ENCODE data around the gene DOCK6.

DNA sequence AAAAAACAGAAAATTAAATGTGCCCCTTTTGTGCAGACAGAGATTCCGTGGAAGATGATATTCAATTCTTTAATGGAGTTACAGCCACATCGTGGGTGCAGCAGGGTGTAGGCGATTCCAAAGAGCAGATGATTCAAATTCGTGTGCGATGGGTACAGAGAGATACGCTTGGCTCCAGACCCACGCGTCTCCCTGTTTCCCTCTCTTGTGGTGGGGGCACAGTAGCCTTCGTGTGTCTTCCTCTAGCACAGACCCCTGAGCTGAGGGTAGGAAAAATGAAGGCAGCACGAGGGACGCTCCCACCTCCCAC is 38.4 kb upstream of the DOCK6 start:
- TF ChIP-seq, protein P1, sequence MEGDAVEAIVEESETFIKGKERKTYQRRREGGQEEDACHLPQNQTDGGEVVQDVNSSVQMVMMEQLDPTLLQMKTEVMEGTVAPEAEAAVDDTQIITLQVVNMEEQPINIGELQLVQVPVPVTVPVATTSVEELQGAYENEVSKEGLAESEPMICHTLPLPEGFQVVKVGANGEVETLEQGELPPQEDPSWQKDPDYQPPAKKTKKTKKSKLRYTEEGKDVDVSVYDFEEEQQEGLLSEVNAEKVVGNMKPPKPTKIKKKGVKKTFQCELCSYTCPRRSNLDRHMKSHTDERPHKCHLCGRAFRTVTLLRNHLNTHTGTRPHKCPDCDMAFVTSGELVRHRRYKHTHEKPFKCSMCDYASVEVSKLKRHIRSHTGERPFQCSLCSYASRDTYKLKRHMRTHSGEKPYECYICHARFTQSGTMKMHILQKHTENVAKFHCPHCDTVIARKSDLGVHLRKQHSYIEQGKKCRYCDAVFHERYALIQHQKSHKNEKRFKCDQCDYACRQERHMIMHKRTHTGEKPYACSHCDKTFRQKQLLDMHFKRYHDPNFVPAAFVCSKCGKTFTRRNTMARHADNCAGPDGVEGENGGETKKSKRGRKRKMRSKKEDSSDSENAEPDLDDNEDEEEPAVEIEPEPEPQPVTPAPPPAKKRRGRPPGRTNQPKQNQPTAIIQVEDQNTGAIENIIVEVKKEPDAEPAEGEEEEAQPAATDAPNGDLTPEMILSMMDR (IDR thresholded peaks at IDR 0.05): no peak
- TF ChIP-seq ELF4 (CRISPR knock-in tag; IDR thresholded peaks at IDR 0.05; ENCODE audit: low read depth) (no peak), SMAD3 (CRISPR knock-in tag; IDR thresholded peaks at IDR 0.05; ENCODE audit: borderline replicate concordance) (no peak), RELA (CRISPR knock-in tag; IDR thresholded peaks at IDR 0.05; ENCODE audit: borderline replicate concordance) (no peak), NFE2L1 (CRISPR knock-in tag; IDR thresholded peaks at IDR 0.05) (no peak), TEAD4 (CRISPR knock-in tag; IDR thresholded peaks at IDR 0.05) (no peak), KAT7 (CRISPR knock-in tag; IDR thresholded peaks at IDR 0.05; ENCODE audit: borderline replicate concordance) (no peak)
- TF ChIP-seq, protein P2, sequence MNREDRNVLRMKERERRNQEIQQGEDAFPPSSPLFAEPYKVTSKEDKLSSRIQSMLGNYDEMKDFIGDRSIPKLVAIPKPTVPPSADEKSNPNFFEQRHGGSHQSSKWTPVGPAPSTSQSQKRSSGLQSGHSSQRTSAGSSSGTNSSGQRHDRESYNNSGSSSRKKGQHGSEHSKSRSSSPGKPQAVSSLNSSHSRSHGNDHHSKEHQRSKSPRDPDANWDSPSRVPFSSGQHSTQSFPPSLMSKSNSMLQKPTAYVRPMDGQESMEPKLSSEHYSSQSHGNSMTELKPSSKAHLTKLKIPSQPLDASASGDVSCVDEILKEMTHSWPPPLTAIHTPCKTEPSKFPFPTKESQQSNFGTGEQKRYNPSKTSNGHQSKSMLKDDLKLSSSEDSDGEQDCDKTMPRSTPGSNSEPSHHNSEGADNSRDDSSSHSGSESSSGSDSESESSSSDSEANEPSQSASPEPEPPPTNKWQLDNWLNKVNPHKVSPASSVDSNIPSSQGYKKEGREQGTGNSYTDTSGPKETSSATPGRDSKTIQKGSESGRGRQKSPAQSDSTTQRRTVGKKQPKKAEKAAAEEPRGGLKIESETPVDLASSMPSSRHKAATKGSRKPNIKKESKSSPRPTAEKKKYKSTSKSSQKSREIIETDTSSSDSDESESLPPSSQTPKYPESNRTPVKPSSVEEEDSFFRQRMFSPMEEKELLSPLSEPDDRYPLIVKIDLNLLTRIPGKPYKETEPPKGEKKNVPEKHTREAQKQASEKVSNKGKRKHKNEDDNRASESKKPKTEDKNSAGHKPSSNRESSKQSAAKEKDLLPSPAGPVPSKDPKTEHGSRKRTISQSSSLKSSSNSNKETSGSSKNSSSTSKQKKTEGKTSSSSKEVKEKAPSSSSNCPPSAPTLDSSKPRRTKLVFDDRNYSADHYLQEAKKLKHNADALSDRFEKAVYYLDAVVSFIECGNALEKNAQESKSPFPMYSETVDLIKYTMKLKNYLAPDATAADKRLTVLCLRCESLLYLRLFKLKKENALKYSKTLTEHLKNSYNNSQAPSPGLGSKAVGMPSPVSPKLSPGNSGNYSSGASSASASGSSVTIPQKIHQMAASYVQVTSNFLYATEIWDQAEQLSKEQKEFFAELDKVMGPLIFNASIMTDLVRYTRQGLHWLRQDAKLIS (CRISPR knock-in tag; IDR thresholded peaks at IDR 0.05; ENCODE audit: borderline replicate concordance): no peak
- TF ChIP-seq, protein P3, sequence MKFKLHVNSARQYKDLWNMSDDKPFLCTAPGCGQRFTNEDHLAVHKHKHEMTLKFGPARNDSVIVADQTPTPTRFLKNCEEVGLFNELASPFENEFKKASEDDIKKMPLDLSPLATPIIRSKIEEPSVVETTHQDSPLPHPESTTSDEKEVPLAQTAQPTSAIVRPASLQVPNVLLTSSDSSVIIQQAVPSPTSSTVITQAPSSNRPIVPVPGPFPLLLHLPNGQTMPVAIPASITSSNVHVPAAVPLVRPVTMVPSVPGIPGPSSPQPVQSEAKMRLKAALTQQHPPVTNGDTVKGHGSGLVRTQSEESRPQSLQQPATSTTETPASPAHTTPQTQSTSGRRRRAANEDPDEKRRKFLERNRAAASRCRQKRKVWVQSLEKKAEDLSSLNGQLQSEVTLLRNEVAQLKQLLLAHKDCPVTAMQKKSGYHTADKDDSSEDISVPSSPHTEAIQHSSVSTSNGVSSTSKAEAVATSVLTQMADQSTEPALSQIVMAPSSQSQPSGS (CRISPR knock-in tag; IDR thresholded peaks at IDR 0.05; ENCODE audit: borderline replicate concordance, low read depth): no peak
- TF ChIP-seq, protein P4, sequence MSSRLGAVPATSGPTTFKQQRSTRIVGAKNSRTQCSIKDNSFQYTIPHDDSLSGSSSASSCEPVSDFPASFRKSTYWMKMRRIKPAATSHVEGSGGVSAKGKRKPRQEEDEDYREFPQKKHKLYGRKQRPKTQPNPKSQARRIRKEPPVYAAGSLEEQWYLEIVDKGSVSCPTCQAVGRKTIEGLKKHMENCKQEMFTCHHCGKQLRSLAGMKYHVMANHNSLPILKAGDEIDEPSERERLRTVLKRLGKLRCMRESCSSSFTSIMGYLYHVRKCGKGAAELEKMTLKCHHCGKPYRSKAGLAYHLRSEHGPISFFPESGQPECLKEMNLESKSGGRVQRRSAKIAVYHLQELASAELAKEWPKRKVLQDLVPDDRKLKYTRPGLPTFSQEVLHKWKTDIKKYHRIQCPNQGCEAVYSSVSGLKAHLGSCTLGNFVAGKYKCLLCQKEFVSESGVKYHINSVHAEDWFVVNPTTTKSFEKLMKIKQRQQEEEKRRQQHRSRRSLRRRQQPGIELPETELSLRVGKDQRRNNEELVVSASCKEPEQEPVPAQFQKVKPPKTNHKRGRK (CRISPR knock-in tag; IDR thresholded peaks at IDR 0.05; ENCODE audit: borderline replicate concordance): no peak
- TF ChIP-seq, protein P5, sequence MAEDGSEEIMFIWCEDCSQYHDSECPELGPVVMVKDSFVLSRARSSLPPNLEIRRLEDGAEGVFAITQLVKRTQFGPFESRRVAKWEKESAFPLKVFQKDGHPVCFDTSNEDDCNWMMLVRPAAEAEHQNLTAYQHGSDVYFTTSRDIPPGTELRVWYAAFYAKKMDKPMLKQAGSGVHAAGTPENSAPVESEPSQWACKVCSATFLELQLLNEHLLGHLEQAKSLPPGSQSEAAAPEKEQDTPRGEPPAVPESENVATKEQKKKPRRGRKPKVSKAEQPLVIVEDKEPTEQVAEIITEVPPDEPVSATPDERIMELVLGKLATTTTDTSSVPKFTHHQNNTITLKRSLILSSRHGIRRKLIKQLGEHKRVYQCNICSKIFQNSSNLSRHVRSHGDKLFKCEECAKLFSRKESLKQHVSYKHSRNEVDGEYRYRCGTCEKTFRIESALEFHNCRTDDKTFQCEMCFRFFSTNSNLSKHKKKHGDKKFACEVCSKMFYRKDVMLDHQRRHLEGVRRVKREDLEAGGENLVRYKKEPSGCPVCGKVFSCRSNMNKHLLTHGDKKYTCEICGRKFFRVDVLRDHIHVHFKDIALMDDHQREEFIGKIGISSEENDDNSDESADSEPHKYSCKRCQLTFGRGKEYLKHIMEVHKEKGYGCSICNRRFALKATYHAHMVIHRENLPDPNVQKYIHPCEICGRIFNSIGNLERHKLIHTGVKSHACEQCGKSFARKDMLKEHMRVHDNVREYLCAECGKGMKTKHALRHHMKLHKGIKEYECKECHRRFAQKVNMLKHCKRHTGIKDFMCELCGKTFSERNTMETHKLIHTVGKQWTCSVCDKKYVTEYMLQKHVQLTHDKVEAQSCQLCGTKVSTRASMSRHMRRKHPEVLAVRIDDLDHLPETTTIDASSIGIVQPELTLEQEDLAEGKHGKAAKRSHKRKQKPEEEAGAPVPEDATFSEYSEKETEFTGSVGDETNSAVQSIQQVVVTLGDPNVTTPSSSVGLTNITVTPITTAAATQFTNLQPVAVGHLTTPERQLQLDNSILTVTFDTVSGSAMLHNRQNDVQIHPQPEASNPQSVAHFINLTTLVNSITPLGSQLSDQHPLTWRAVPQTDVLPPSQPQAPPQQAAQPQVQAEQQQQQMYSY (CRISPR knock-in tag; IDR thresholded peaks at IDR 0.05): no peak
- TF ChIP-seq, protein P6, sequence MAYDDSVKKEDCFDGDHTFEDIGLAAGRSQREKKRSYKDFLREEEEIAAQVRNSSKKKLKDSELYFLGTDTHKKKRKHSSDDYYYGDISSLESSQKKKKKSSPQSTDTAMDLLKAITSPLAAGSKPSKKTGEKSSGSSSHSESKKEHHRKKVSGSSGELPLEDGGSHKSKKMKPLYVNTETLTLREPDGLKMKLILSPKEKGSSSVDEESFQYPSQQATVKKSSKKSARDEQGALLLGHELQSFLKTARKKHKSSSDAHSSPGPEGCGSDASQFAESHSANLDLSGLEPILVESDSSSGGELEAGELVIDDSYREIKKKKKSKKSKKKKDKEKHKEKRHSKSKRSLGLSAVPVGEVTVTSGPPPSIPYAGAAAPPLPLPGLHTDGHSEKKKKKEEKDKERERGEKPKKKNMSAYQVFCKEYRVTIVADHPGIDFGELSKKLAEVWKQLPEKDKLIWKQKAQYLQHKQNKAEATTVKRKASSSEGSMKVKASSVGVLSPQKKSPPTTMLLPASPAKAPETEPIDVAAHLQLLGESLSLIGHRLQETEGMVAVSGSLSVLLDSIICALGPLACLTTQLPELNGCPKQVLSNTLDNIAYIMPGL (CRISPR knock-in tag; IDR thresholded peaks at IDR 0.05): no peak
- TF ChIP-seq, protein P7, sequence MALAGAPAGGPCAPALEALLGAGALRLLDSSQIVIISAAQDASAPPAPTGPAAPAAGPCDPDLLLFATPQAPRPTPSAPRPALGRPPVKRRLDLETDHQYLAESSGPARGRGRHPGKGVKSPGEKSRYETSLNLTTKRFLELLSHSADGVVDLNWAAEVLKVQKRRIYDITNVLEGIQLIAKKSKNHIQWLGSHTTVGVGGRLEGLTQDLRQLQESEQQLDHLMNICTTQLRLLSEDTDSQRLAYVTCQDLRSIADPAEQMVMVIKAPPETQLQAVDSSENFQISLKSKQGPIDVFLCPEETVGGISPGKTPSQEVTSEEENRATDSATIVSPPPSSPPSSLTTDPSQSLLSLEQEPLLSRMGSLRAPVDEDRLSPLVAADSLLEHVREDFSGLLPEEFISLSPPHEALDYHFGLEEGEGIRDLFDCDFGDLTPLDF (CRISPR knock-in tag; IDR thresholded peaks at IDR 0.05): no peak

Measured in WTC11 (cell line).